RWPE2 (cell line): ENCODE measurements around the gene DPH2.

Experiments used
- ATAC-seq: fragments of 200-7000 bp; cut with Tn5 transposase; 3 replicates; pipeline ENCODE4 v1.9.1; 2021; ENCODE audit warnings: low read depth
- DNase-seq: peaks from one replicate; pipeline ENCODE4 v3.0.0-alpha.2; 2020; ENCODE audit warnings: low spot score
- H3K27ac ChIP-seq: fragments of 450-650 bp; 2 replicates; pipeline ENCODE4 v1.5.1; 2017; ENCODE audit warnings: mild to moderate bottlenecking; ENCODE audit not compliant: poor library complexity, severe bottlenecking
- H3K27me3 ChIP-seq: fragments of 250-450 bp; sonication (Bioruptor Pico); 2 replicates; pipeline ENCODE4 v1.5.1; 2021; ENCODE audit warnings: mild to moderate bottlenecking, moderate library complexity; ENCODE audit not compliant: insufficient read depth, poor library complexity, severe bottlenecking
- H3K36me3 ChIP-seq: fragments of 250-450 bp; sonication (Bioruptor Pico); 2 replicates; pipeline ENCODE4 v1.5.1; 2020; ENCODE audit warnings: low read depth, mild to moderate bottlenecking, moderate library complexity
- H3K4me1 ChIP-seq: fragments of 250-450 bp; sonication (Bioruptor Pico); 2 replicates; pipeline ENCODE4 v1.5.1; 2021; ENCODE audit warnings: mild to moderate bottlenecking, moderate library complexity; ENCODE audit not compliant: insufficient read depth, poor library complexity, severe bottlenecking
- H3K4me3 ChIP-seq: fragments of 250-450 bp; sonication (Bioruptor Pico); 2 replicates; pipeline ENCODE4 v1.5.1; 2021; ENCODE audit warnings: mild to moderate bottlenecking, moderate library complexity; ENCODE audit not compliant: severe bottlenecking
- H3K9me3 ChIP-seq: fragments of 250-450 bp; sonication (Bioruptor Pico); 2 replicates; pipeline ENCODE4 v1.5.1; 2021; ENCODE audit warnings: mild to moderate bottlenecking, moderate library complexity; ENCODE audit not compliant: severe bottlenecking
- TF ChIP-seq, protein P1 (sequence below): fragments of 450-650 bp; IDR thresholded peaks from one replicate; pipeline ENCODE4 v1.5.1; 2017; ENCODE audit warnings: mild to moderate bottlenecking, moderate library complexity; ENCODE audit not compliant: poor library complexity, severe bottlenecking

The DPH2 gene

DNA sequence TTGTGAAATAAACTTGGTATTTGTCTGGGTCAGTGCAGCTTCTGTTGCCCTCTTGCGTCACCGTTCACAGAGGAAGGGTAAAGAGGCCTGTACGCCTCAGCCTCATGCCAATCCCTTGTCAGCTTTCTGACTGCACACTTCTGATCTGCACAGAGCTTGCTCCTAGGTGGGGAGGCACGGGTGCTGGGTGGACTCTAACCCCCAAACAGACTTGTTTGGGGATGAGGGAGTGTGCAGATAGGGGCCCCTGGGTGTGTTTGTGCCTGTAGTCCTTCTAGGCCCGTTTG is 8.4 kb downstream of the DPH2 start:
- Histone ChIP-seq H3K4me1 (peaks cover 10% of the 10 kb centered on the region), H3K9me3 (no peaks in the 10 kb centered on the region), H3K27ac (peak overlapping the region; percentile 91), H3K27me3 (no peaks in the 10 kb centered on the region), H3K36me3 (peaks cover 38% of the 10 kb centered on the region), H3K4me3 (no peak overlapping the region)
- DNase-seq: no peak
- ATAC-seq: no peak
- TF ChIP-seq, protein P1, sequence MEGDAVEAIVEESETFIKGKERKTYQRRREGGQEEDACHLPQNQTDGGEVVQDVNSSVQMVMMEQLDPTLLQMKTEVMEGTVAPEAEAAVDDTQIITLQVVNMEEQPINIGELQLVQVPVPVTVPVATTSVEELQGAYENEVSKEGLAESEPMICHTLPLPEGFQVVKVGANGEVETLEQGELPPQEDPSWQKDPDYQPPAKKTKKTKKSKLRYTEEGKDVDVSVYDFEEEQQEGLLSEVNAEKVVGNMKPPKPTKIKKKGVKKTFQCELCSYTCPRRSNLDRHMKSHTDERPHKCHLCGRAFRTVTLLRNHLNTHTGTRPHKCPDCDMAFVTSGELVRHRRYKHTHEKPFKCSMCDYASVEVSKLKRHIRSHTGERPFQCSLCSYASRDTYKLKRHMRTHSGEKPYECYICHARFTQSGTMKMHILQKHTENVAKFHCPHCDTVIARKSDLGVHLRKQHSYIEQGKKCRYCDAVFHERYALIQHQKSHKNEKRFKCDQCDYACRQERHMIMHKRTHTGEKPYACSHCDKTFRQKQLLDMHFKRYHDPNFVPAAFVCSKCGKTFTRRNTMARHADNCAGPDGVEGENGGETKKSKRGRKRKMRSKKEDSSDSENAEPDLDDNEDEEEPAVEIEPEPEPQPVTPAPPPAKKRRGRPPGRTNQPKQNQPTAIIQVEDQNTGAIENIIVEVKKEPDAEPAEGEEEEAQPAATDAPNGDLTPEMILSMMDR: no peak

- Histone ChIP-seq H3K4me3 (peak within 1 kb of the TSS; percentile 66), H3K27ac (peak within 1 kb of the TSS; percentile 91), H3K4me1 (peaks cover 10% of the 10 kb centered on the region), H3K36me3 (peaks cover 40% of the 10 kb centered on the region), H3K9me3 (no peaks in the 10 kb centered on the region), H3K27me3 (no peaks in the 10 kb centered on the region)
- TF ChIP-seq, protein P1: no peak
- ATAC-seq: no peak
- DNase-seq: no peak
Measured at GRCh38 chr1:43978551-43979260, 8.9 kb downstream of the DPH2 start, which contains the start of gene B4GALT2. Gene B4GALT2, plus strand, starts transcription at chr1:43979210. Its CDS starts 1,951 bp downstream, at chr1:43981161.

- no peaks in the 10 kb centered on the region for H3K9me3 ChIP-seq
- DNase-seq: no peak
- peak overlapping the region; percentile 91 for H3K27ac ChIP-seq
- ATAC-seq: no peak
- H3K36me3 ChIP-seq: peaks cover 44% of the 10 kb centered on the region
- TF ChIP-seq, protein P1: no peak
- H3K4me1 ChIP-seq: peaks cover 10% of the 10 kb centered on the region
- no peaks in the 10 kb centered on the region for H3K27me3 ChIP-seq
- H3K4me3 ChIP-seq: peak overlapping the region; percentile 66
Measured at GRCh38 chr1:43979261-43979527, 9.4 kb downstream of the DPH2 start.

- peaks cover 10% of the 10 kb centered on the region for H3K4me1 ChIP-seq
- TF ChIP-seq, protein P1: no peak
- DNase-seq (peak; percentile 84), ATAC-seq (peak; percentile 37)
- peak overlapping the region; percentile 66 for H3K4me3 ChIP-seq
- no peaks in the 10 kb centered on the region for H3K9me3 ChIP-seq
- no peaks in the 10 kb centered on the region for H3K27me3 ChIP-seq
- peaks cover 47% of the 10 kb centered on the region for H3K36me3 ChIP-seq
- peak overlapping the region; percentile 91 for H3K27ac ChIP-seq
Measured at GRCh38 chr1:43979528-43980254, 9.9 kb downstream of the DPH2 start.
